ENCODE results near the gene OR8B4.

DNA sequence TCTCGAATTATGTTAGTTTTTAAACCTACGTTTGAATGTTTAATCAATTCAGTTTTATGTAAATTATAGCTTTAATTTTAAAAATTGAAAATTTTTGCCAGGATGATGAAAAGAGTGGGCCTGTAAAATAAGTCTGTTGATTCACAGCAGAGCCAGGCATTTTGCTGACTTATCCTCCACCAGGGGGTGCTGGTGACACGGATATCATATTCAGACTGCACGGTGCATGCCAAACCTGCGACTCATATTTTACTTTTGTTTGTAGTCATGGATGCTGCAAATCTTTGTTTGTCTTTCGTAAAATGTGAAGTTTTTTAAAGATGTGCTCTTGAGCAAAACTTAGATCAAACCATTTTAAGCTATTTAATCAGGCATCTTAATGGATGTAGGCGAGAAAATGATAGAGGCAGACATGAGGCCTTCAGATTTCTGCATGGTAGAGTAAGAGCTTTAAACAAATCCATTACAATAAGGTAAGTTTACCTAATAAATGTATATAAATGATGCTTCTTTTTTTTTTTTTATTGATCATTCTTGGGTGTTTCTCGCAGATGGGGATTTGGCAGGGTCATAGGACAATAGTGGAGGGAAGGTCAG lies 22.2 kb downstream of the OR8B4 start:
- no peak for TF ChIP-seq GATA2 (IDR thresholded peaks at IDR 0.05; ENCODE audit: low read depth, low read length)
- TF ChIP-seq GATA3 (IDR thresholded peaks at IDR 0.05; ENCODE audit: low read depth, low read length), result no peak
